Measurements from ENCODE around the gene STT3B. TPM values are rescaled to one million over a fixed set of nuclear protein-coding genes. Genes with fewer than 3 reads are reported as not detected.

Gene STT3B
- total and polyA plus RNA-seq, 2 of the 13 experiments (the other 11 are each of a cell fraction or from before 2014, with no cell fraction given), result 85.0 to 205 TPM

- TF ChIP-seq RBAK (CRISPR knock-in tag; IDR thresholded peaks at IDR 0.05) (no peak), ZNF678 (CRISPR knock-in tag; IDR thresholded peaks at IDR 0.05) (no peak), TFE3 (CRISPR knock-in tag; IDR thresholded peaks at IDR 0.05) (no peak), TGIF2 (CRISPR knock-in tag; IDR thresholded peaks at IDR 0.05) (no peak)
These were observed 39.7 kb downstream of the STT3B start (continued) for GRCh38 chr3:31572236-31573004.

DNA sequence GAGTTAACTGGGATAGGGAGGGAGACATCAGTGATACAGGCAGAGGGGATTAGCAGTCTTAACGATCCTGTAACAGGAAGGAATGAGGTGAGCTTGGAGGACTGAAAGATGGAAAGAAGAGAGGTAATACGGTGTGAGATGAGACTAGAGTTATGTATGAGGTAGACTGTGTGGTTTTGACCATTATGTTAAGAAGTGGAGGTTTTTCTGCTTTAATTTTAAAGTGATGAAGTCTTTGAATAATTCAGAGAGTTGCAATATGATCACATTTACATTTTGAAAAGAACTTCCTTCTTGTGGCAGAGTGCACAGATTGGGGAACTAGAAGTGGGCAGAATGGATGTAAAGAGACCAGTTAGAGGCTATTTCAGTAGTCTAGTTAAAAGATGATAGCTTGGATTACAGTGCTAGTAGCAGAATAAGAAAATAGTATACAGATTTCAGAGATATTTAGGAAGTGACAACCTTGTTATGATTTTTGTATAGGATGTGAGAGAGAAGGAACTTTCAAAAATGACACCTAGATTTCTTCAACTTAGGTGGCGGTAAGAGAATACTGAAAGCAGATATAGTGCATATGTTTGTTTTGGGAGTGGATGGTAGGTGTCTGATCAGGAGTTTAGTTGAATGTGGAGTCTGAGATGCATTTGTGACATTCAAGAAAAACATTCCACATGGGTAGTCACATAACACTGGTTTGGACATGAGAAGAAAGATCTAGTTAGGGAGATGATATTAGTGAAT lies 40.5 kb downstream of the STT3B start:
- CTCF ChIA-PET (ENCODE audit: low intra/inter-chr PET ratio, low total read pairs), result no interaction called here
- Histone ChIP-seq H3K9me3 (ENCODE audit: low read length) (no peaks in the 10 kb centered on the region), H4K20me1 (ENCODE audit: insufficient read depth, low read length) (peaks cover 34% of the 10 kb centered on the region), H3K27ac (ENCODE audit: extremely low read length, insufficient read depth, low read length) (no peak overlapping the region), H3K36me3 (replicated peaks in 1 of 2; ENCODE audit: control insufficient read depth in 1 of 2, insufficient read depth in 2 of 2, low read length in 2 of 2) (peaks cover 0 to 5% of the 10 kb centered on the region in 2 experiments; a peak in 3 of 5 replicates), H3K4me2 (ENCODE audit: low read depth, low read length) (no peak overlapping the region), H3K4me3 (replicated peaks in 1 of 3; ENCODE audit: insufficient read depth in 1 of 3, low read depth in 2 of 3, low read length in 3 of 3) (no peak overlapping the region), H2AFZ (ENCODE audit: low read length) (no peak overlapping the region), H3K27me3 (ENCODE audit: control insufficient read depth in 1 of 2, insufficient read depth in 2 of 2, low read length in 2 of 2) (no peaks in the 10 kb centered on the region), H3K79me2 (ENCODE audit: insufficient read depth, low read length) (peaks cover 92% of the 10 kb centered on the region), H3K4me1 (ENCODE audit: insufficient read depth, low read length) (peaks cover 34% of the 10 kb centered on the region), H3K9ac (ENCODE audit: insufficient read depth, low read depth, low read length) (no peak overlapping the region)
- POLR2A ChIA-PET, result no interaction called here
- BruUV-seq (replicated peaks), result no TSS peak
- FAIRE-seq (no peak), DNase-seq (ENCODE audit: low spot score) (no peak), ATAC-seq (no peak)
- intact Hi-C loops (cut with micrococcal nuclease; ENCODE audit: unreplicated experiment), result no loop called here
- 64% methylated on average over 3 of the region's 3 CpGs for WGBS (ENCODE audit: low lambda C conversion rate)
- in situ Hi-C loops (cut with HindIII; ENCODE audit: extremely low pct_ligation_motif_present, low pct_unique_long_range_greater_than_20kb), result no loop called here
- no peak for TF ChIP-seq ZNF614 (CRISPR knock-in tag; IDR thresholded peaks at IDR 0.05; ENCODE audit: borderline replicate concordance)
- TF ChIP-seq ZXDC (CRISPR knock-in tag; IDR thresholded peaks at IDR 0.05), result no peak
- TF ChIP-seq PRMT3 (CRISPR knock-in tag; IDR thresholded peaks at IDR 0.05; ENCODE audit: borderline replicate concordance, low read depth), result no peak
